ENCODE measurements around the gene SYTL4.

The SYTL4 gene

DNA sequence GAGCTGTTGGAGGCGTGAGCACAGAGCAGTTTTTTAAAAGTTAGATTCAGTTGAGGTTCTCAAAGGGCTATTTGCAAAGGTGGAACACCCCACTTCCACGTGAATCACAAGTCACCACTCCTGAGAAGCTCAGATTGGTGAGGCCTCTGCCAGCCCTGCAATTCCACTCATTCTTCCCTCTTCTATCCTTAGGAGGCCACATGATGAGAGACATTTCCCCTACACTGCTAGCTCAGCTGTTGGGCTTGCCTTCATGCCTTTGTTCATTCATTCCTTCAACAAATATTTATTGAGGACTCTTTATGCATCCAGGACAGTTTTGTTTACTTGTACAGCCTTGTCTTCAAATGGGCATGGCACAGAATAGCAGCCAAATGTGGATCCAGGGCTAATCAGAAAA, 84.2 kb downstream of the SYTL4 start:
- H3K4me3 ChIP-seq (ENCODE audit: low read length), result no peak overlapping the region
- no peak for TF ChIP-seq ZNF274 (IDR thresholded peaks at IDR 0.05; ENCODE audit: low read depth, low read length)

GRCh38 chrX:100647095-100647494, 84.8 kb downstream of the SYTL4 start:
- no peak overlapping the region for H3K4me3 ChIP-seq (ENCODE audit: low read length)
- no peak for TF ChIP-seq ZNF274 (IDR thresholded peaks at IDR 0.05; ENCODE audit: low read depth, low read length)

DNA sequence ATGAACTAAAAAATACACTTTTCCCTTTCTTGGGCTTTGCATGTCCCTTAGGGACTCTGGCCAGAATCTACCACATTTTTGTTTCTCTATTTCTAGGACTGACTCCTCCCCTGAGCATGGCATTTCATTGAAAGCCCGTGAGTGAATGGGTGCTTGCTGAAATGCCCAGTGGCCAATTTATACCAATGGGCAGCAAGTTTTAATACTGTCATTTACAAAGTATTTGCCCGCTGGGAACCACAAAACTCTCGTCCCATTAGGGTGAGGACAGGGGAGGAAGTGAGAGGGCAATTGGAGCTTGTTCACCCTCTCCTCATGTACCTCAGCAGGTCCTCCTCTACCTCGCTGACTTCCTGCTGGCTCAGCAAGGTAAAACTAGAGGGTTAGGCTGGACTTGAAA, 86.8 kb downstream of the SYTL4 start:
- H3K4me3 ChIP-seq (ENCODE audit: low read length), result no peak overlapping the region
- no peak for TF ChIP-seq ZNF274 (IDR thresholded peaks at IDR 0.05; ENCODE audit: low read depth, low read length)

GRCh38 chrX:100643956-100644860, 87.7 kb downstream of the SYTL4 start, which contains the start of gene SRPX2:
Gene SRPX2, plus strand, starts transcription at chrX:100644199. Its CDS starts 2,124 bp downstream, at chrX:100646323.
- H3K4me3 ChIP-seq (ENCODE audit: low read length), result no peak within 1 kb of the TSS
- TF ChIP-seq ZNF274 (IDR thresholded peaks at IDR 0.05; ENCODE audit: low read depth, low read length), result no peak

DNA sequence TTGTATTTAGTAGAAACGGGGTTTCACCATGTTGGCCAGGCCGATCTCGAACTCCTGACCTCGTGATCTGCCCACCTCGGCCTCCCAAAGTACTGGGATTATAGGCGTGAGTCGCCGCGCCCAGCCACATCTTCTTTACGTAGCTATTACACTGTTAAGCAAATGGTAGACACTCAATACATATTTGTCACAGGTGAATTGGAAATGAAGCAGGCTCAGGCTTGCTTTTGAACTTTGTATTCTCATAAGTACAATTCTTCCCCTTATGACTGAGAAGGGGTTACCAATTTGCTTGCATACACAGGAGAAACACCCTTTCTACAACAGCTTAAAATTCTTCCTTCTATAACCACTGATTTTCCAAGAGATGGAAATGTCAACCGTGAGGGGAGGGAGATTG, 88.7 kb downstream of the SYTL4 start:
- no peak overlapping the region for H3K4me3 ChIP-seq (ENCODE audit: low read length)

DNA sequence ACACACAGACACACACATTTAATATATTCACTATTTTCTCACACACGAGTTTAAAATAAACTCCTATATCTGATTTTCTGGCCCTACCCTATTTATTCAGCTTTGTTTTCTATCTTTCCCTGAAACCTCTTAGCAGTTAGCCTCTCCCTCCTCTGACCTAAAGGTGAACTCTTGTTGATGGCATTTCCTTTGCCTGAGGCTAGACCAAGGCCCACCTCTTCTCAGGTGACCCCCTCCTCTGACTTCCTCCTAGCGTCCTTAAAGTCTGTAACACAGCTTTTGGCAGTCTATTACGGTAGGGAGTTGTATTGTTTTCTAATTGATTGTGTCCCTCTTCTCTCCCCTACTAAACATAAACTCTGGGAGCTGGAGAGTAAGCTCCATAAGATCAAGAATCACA, 89.6 kb downstream of the SYTL4 start:
- no peak for TF ChIP-seq ZNF274 (IDR thresholded peaks at IDR 0.05; ENCODE audit: low read depth, low read length)
- H3K4me3 ChIP-seq (ENCODE audit: low read length), result no peak overlapping the region

More for the DNA sequence above, 88.7 kb downstream of the SYTL4 start:
- TF ChIP-seq ZNF274 (IDR thresholded peaks at IDR 0.05; ENCODE audit: low read depth, low read length), result no peak

- peak within 1 kb of the TSS; percentile 0 for H3K4me3 ChIP-seq (ENCODE audit: low read length)
- no peak for TF ChIP-seq ZNF274 (IDR thresholded peaks at IDR 0.05; ENCODE audit: low read depth, low read length)
These were observed 95.5 kb downstream of the SYTL4 start, which contains the start of gene TSPAN6 for GRCh38 chrX:100636321-100636991. Gene TSPAN6, minus strand, starts transcription at chrX:100636806. Its CDS starts 112 bp downstream, at chrX:100636694.

DNA sequence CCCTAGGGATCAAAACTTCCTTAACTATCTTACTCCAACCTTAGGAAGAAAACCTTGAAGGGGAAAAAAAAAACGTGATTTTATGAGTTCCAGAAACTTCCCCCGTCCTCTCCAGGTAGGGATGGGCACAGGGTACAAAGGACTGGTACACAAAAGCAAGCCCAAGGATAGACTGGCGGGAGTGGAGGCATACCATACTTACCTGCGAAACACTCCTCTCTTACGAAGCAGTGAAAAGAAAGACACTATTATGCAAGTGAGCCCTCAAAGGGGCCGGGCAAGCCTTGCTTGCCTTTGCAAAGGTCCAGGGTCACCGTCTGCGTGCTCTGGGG, 96.0 kb downstream of the SYTL4 start:
- no peak overlapping the region for H3K4me3 ChIP-seq (ENCODE audit: low read length)

DNA sequence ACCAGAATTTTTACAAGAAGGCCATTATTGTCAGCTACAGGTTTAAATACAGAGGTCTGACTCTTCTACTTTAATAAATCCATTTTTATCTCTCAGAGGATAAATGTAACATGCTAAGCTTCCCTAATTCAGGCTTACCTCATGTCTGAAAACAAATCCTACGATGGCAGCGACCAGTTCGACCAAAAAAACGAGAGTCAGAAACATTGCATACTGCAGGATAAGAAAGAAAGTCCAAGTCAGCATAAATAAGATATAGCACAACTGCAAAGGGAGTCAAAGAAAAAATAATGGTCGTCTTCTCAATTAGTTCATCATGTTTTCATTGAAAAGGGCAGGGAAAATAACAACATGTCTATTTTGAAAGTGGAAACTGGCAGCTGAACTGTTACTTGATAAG, 96.9 kb downstream of the SYTL4 start:
- no peak for TF ChIP-seq ZNF274 (IDR thresholded peaks at IDR 0.05; ENCODE audit: low read depth, low read length)
- H3K4me3 ChIP-seq (ENCODE audit: low read length), result no peak overlapping the region

More for the DNA sequence above, 96.0 kb downstream of the SYTL4 start:
- TF ChIP-seq ZNF274 (IDR thresholded peaks at IDR 0.05; ENCODE audit: low read depth, low read length), result no peak

- no peak for TF ChIP-seq ZNF274 (IDR thresholded peaks at IDR 0.05; ENCODE audit: low read depth, low read length)
- H3K4me3 ChIP-seq (ENCODE audit: low read length), result no peak overlapping the region
These were observed 105.9 kb downstream of the SYTL4 start for GRCh38 chrX:100625985-100626491.
